WTC11 (cell line): ENCODE data around the gene NRXN3. TPM values are rescaled to one million over a fixed set of nuclear protein-coding genes. Genes with fewer than 3 reads are reported as not detected.

ENCODE experiments used
- ATAC-seq: fragments of 200-7000 bp; cut with Tn5 transposase; 2 replicates; pipeline ENCODE4 v1.10.0; 2021; ENCODE audit warnings: mild to moderate bottlenecking, moderate library complexity
- CTCF ChIA-PET: fragments of 300-600 bp; sonication (Branson Sonifier 250); formaldehyde crosslinking; loops from one replicate; lab custom pipeline; 2021; ENCODE audit warnings: antibody characterized with exemption; lab: Charles Lee
- POLR2A ChIA-PET: fragments of 350-600 bp; sonication (Branson Sonifier 250); formaldehyde crosslinking; loops from one replicate; lab custom pipeline; 2021; ENCODE audit warnings: antibody characterized with exemption; lab: Charles Lee
- DNase-seq: peaks from one replicate; pipeline ENCODE4 v3.0.0; 2021; ENCODE audit warnings: low spot score
- H3K27ac Mint-ChIP-seq: 2 replicates; pipeline ENCODE4 v1.8.0; 2021; ENCODE audit warnings: mixed read lengths
- H3K27me3 Mint-ChIP-seq: 2 replicates; pipeline ENCODE4 v1.8.0; 2021; ENCODE audit warnings: low read depth, mild to moderate bottlenecking, moderate library complexity, mixed read lengths
- H3K36me3 Mint-ChIP-seq: 2 replicates; pipeline ENCODE4 v1.8.0; 2021; ENCODE audit warnings: mixed read lengths
- H3K4me1 Mint-ChIP-seq: 2 replicates; pipeline ENCODE4 v1.8.0; 2022; ENCODE audit warnings: mixed read lengths
- H3K4me3 Mint-ChIP-seq: 2 replicates; pipeline ENCODE4 v1.8.0; 2021; ENCODE audit warnings: mild to moderate bottlenecking, moderate library complexity, mixed read lengths
- H3K9me3 Mint-ChIP-seq: 2 replicates; pipeline ENCODE4 v1.8.0; 2021; ENCODE audit warnings: mixed read lengths
- AFF4 ChIP-seq: sonication (generic); formaldehyde crosslinking; IDR thresholded peaks from 2 replicates; pipeline ENCODE4 v1.8.1; 2023; ENCODE audit warnings: mild to moderate bottlenecking, missing genetic modification reagents, borderline replicate concordance
- ATF1 ChIP-seq: sonication (generic); formaldehyde crosslinking; IDR thresholded peaks from 2 replicates; pipeline ENCODE4 v1.8.1; 2023; ENCODE audit warnings: mild to moderate bottlenecking, moderate library complexity, missing genetic modification reagents
- ATF2 ChIP-seq: sonication (generic); formaldehyde crosslinking; IDR thresholded peaks from 2 replicates; pipeline ENCODE4 v1.8.1; 2022; ENCODE audit warnings: low read depth, missing genetic modification reagents, borderline replicate concordance
- CBFB ChIP-seq: sonication (generic); formaldehyde crosslinking; IDR thresholded peaks from 2 replicates; pipeline ENCODE4 v1.8.1; 2022; ENCODE audit warnings: mild to moderate bottlenecking, low read depth, missing genetic modification reagents
- ERG ChIP-seq: fragments of 250-450 bp; sonication (Bioruptor Pico); IDR thresholded peaks from 2 replicates; pipeline ENCODE4 v1.8.0; 2021; ENCODE audit warnings: mild to moderate bottlenecking
- GABPB1 ChIP-seq: sonication (generic); formaldehyde crosslinking; IDR thresholded peaks from 2 replicates; pipeline ENCODE4 v1.8.1; 2023; ENCODE audit warnings: mild to moderate bottlenecking, missing genetic modification reagents
- GTF2I ChIP-seq: fragments of 250-450 bp; sonication (Bioruptor Pico); conservative IDR thresholded peaks from 2 replicates; pipeline ENCODE4 v1.4.0; 2021; ENCODE audit warnings: mild to moderate bottlenecking
- JAZF1 ChIP-seq: fragments of 250-450 bp; sonication (Bioruptor Pico); IDR thresholded peaks from 2 replicates; pipeline ENCODE4 v1.9.0; 2021; ENCODE audit warnings: moderate library complexity, mild to moderate bottlenecking, inconsistent platforms
- JUN ChIP-seq: sonication (generic); formaldehyde crosslinking; IDR thresholded peaks from 2 replicates; pipeline ENCODE4 v1.8.0; 2023; ENCODE audit warnings: mild to moderate bottlenecking, missing genetic modification reagents
- KAT7 ChIP-seq: sonication (generic); formaldehyde crosslinking; IDR thresholded peaks from 2 replicates; pipeline ENCODE4 v1.8.1; 2023; ENCODE audit warnings: missing genetic modification reagents, mild to moderate bottlenecking, borderline replicate concordance
- MXD4 ChIP-seq: fragments of 250-450 bp; sonication (Bioruptor Pico); IDR thresholded peaks from 2 replicates; pipeline ENCODE4 v1.8.0; 2021; ENCODE audit warnings: mild to moderate bottlenecking, moderate library complexity, borderline replicate concordance
- PREB ChIP-seq: sonication (generic); formaldehyde crosslinking; IDR thresholded peaks from 2 replicates; pipeline ENCODE4 v1.8.1; 2022; ENCODE audit warnings: mild to moderate bottlenecking, missing genetic modification reagents, moderate library complexity, borderline replicate concordance
- RELA ChIP-seq: sonication (generic); formaldehyde crosslinking; IDR thresholded peaks from 2 replicates; pipeline ENCODE4 v1.8.1; 2022; ENCODE audit warnings: missing genetic modification reagents, mild to moderate bottlenecking, borderline replicate concordance
- SMAD3 ChIP-seq: sonication (generic); formaldehyde crosslinking; IDR thresholded peaks from 2 replicates; pipeline ENCODE4 v1.8.0; 2022; ENCODE audit warnings: missing genetic modification reagents, mild to moderate bottlenecking, borderline replicate concordance
- SP1 ChIP-seq: sonication (generic); formaldehyde crosslinking; conservative IDR thresholded peaks from 2 replicates; pipeline ENCODE4 v1.8.1; 2022; ENCODE audit warnings: missing genetic modification reagents
- TEAD4 ChIP-seq: sonication (generic); formaldehyde crosslinking; IDR thresholded peaks from 2 replicates; pipeline ENCODE4 v1.8.0; 2022; ENCODE audit warnings: mild to moderate bottlenecking, missing genetic modification reagents
- USF1 ChIP-seq: sonication (generic); formaldehyde crosslinking; IDR thresholded peaks from 2 replicates; pipeline ENCODE4 v1.8.0; 2022; ENCODE audit warnings: mild to moderate bottlenecking, missing genetic modification reagents
- ZNF219 ChIP-seq: sonication (generic); formaldehyde crosslinking; IDR thresholded peaks from 2 replicates; pipeline ENCODE4 v1.8.0; 2023; ENCODE audit warnings: missing genetic modification reagents, mild to moderate bottlenecking, borderline replicate concordance
- ZNF317 ChIP-seq: sonication (generic); formaldehyde crosslinking; IDR thresholded peaks from 2 replicates; pipeline ENCODE4 v1.8.1; 2023; ENCODE audit warnings: low read depth, mild to moderate bottlenecking, moderate library complexity, missing genetic modification reagents, borderline replicate concordance
- ZNF512 ChIP-seq: sonication (generic); formaldehyde crosslinking; IDR thresholded peaks from 2 replicates; pipeline ENCODE4 v1.8.1; 2022; ENCODE audit warnings: missing genetic modification reagents, borderline replicate concordance
- total RNA-seq: library from RNA; stranded (reverse); gene quantifications from 3 replicates; pipeline ENCODE4 v1.2.3, GENCODE V29; 2021

NRXN3 gene
- total RNA-seq, 1 experiment from 2014 or later: 3.0 TPM

GRCh38 chr14:79878229-79878628, 1708.1 kb downstream of the NRXN3 start:
- ChIA-PET POLR2A (no interaction called here), CTCF (no interaction called here)
- Mint-ChIP-seq H3K27ac (no peak overlapping the region), H3K4me1 (no peaks in the 10 kb centered on the region), H3K4me3 (no peak overlapping the region), H3K27me3 (no peaks in the 10 kb centered on the region; the same call in 1 of the 2 replicates), H3K36me3 (peaks cover 8% of the 10 kb centered on the region), H3K9me3 (peaks cover 26% of the 10 kb centered on the region)
- TF ChIP-seq SP1 (CRISPR knock-in tag) (no peak), RELA (CRISPR knock-in tag) (no peak), GTF2I (no peak), ZNF219 (no peak), CBFB (CRISPR knock-in tag) (no peak), ATF2 (CRISPR knock-in tag) (no peak), PREB (CRISPR knock-in tag) (no peak), KAT7 (no peak), ERG (CRISPR knock-in tag) (no peak)
- ATAC-seq (no peak), DNase-seq (no peak)

- DNase-seq (no peak), ATAC-seq (no peak)
- H3K27ac Mint-ChIP-seq: no peak overlapping the region
- no peaks in the 10 kb centered on the region; the same call in 1 of the 2 replicates for H3K27me3 Mint-ChIP-seq
- TF ChIP-seq ZNF219 (no peak), JAZF1 (CRISPR knock-in tag) (no peak), ZNF317 (CRISPR knock-in tag) (no peak), RELA (CRISPR knock-in tag) (no peak), TEAD4 (CRISPR knock-in tag) (no peak), USF1 (CRISPR knock-in tag) (no peak), GTF2I (no peak), ATF2 (CRISPR knock-in tag) (no peak), MXD4 (no peak), AFF4 (CRISPR knock-in tag) (no peak), ATF1 (CRISPR knock-in tag) (no peak), JUN (CRISPR knock-in tag) (no peak), GABPB1 (CRISPR knock-in tag) (no peak), ZNF512 (CRISPR knock-in tag) (no peak), PREB (CRISPR knock-in tag) (no peak), SMAD3 (no peak)
- ChIA-PET CTCF (no interaction called here), POLR2A (no interaction called here)
- H3K36me3 Mint-ChIP-seq: peaks cover 8% of the 10 kb centered on the region
- H3K4me3 Mint-ChIP-seq: no peak overlapping the region
- no peaks in the 10 kb centered on the region for H3K4me1 Mint-ChIP-seq
- H3K9me3 Mint-ChIP-seq: peaks cover 30% of the 10 kb centered on the region
These were observed 1708.6 kb downstream of the NRXN3 start for GRCh38 chr14:79878785-79879184.
